Measurements from ENCODE around the gene ETS1.

ETS1 gene

GRCh38 chr11:128477278-128477677 is 110.1 kb downstream of the ETS1 start:
- DNase-seq: no peak

- DNase-seq: no peak
Observed at GRCh38 chr11:128476729-128477128, 110.6 kb downstream of the ETS1 start.

DNA sequence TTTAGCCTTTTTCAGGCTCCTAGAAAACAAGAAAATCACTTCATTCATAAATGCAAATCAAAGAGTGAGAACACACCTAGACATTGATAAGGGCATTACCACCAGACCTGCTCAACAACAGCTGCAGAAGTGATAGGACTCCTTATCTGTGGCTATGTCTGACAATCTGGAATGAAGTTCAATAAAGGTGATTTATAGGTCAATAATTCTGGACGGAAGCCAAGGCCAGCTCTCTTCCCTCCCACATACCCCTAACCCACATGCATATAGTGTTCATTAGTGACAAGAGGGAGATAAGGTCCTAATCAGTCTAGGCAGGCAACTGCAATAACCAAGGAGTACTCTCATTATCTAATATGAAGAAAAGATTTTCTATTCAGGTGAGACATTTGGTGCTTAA is 111.3 kb downstream of the ETS1 start:
- no peak for DNase-seq

DNA sequence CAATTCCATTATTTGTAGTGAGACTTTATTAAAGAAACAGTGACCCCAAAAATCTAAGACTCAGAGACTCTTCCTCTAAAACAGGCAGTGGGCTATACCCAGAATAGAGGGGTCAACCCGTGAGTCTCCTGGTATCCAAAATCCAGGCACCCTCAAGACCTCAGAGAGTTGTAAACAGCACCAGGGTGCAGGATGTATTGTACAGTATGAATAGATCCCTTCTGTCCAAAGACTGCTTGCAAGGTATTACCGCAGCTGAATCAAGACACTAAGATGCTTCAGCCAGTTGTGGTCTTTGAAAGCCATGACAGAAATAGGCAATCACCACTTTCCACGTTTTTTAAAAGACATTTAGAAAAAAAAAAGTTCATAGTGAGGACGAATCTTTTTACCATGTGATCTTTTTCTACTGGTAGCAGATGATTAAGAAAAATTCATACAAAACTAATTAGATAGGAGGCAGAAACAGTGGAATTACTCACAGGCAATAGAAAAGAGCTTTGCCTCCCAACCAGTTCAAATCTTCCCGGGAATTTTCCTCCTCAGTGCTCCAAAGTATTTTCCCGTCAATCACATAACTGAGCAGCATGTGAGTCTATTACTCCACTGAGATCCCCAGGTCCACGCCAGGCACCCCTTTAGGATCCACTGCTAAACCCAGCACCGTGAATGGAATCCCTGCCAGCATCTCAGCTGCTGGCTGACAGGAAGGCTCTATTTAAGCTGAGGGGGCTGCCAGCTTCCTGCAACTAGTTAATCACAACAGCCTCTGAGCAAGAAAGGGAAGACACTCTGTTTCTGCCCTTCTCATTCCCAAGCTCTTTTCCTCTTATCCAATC is 113.1 kb downstream of the ETS1 start:
- no peak for DNase-seq

GRCh38 chr11:128473636-128474035 is 113.7 kb downstream of the ETS1 start:
- DNase-seq: no peak

DNA sequence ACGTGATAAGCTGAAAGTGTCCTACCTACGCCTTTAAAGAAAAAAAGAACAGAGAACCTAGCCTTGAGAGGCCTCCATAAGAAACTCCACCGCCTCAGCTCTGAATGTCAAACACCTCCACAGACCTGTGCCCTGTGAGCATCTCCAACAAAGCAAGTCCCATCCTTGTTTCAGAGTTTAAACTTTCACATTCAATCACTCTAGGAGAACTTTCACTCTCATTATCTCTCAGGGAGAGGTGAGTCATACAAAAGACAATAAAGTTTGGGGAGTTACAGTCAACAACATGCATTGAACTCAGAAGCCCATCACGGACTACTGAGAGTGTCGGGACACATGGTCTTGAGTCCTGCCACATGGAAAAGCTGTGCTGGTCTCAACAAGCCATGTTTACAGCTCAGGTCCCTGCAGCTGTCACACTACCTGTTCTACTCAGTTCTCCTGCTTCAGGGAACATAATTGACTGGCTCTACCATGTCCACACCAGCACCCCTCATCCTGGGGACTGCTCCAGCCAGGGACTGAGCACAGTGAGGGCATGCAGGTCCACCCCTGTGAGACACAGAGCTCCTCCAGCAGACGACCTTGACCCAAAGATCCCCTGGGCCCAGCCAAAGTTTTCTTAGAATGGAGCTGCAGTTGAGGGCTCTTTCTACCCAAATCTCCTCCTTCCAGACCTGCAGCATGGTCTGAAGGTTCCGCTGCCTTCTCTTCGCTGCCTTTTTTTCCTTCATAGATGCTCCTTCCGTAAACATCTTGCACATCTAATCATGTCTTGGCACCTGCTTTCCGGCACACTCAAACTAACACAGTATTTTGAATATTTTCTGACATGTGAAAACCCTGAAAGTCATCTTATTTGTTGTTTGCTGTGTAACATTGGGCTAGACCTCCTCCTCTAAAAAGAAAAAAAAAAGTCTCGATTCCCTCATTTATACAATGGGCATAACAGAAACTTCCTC is 114.9 kb downstream of the ETS1 start:
- no peak for DNase-seq

DNA sequence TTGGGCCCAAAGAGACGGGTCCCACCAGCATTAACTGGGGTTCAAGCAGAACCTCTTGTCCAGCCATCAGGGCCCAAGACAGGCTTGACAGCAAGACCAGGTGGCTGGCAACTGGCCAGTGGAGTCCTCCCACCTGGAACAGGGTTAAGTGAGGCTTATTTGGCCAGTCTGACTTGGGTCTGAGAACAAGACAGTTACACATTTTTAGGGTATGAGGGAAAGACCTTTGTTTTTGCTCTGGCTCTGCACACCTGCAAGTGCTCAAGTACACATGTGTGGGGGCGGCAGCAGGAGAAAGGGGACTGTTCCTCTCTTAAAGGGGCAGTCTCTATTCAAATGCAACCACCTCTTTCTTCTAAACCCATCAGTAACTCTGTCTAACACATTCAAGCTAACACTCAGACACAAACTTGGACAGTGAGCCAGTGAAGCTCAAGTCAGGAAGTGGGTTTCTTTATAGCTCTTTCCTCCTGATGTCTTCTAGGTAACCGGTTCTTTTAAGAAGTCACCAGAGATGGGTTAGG is 116.2 kb downstream of the ETS1 start:
- DNase-seq: no peak

- no peak for DNase-seq
Observed at GRCh38 chr11:128470081-128470480, 117.3 kb downstream of the ETS1 start.

DNA sequence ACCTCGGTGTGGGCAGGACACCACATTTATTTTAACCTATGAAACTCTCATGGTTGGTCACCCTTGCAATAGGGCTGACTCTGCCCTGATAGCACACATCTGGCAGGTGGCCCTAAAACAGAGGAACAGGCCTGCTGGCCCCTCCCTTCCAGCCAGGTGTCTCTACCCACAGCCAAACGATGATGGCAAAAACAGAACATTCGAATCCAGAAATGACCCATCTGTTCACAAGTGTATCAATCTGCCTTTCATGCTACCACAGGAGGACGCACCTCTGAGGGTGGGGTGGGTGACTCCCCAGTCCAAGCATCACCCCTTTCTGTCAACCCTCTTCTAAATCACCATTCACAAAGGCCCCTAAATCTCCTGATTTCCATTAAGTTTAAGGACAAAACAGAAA is 118.1 kb downstream of the ETS1 start:
- DNase-seq: no peak

DNA sequence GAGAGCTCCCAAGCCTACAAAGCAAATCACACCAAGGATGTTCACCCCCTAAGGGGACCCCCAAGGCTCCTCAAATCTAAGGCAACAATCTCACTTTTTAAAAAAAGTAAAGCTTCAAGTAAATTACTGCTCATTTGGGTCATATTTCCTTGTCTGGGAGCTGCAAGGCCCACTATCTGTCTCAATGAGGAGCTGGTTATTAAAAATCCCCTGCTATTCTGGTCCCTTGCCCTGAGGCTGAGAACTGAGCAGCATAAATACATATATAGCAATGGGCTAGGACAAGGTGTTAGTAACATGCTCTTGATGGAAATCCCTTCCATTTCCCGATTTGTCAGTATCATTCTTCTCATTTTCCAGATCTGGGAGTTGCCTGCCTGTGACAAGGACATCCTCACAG is 119.2 kb downstream of the ETS1 start:
- no peak for DNase-seq

DNA sequence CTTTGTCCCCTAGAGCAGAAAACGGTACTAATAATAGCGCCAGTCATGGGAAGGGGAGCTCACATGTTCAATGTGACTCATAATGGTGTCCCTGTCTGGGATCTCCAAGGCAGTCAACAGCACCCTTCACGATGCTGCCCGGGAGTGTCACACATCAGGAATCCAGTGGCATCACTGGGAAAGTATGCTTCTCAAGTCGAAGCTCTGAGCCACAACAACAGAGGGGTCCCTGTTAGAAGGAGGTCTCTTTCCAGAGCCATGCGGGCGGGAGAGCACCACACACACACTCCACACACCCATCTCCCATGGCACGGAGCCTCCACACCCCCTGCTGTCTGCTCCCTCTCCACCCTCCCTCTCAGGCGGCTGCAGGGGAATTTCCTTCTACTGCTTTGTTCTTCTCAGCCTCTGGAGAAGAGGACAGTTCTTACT is 119.7 kb downstream of the ETS1 start:
- no peak for DNase-seq

DNA sequence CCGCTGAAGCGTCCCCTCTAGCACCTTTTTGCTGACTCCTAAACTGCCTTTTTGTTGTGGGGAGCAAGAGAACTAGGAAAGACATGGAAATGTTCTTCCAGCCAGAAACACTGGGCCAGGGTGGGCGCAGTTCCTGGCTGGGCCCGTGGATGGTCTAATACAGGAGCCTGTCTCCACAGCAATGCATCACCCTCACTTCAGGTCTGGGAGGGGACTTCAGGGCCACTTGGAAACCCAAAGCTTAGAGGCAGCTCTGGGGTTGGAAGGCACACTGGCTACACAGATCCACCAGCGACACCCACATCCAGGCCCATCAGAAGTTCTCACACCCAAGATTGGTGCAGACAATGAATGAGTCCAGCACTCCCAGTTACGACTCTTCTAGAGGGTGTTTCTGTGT is 120.3 kb downstream of the ETS1 start:
- no peak for DNase-seq

GRCh38 chr11:128465946-128466705 is 121.2 kb downstream of the ETS1 start:
- no peak for DNase-seq

- no peak for DNase-seq
Observed at GRCh38 chr11:128465531-128465930, 121.8 kb downstream of the ETS1 start.

DNA sequence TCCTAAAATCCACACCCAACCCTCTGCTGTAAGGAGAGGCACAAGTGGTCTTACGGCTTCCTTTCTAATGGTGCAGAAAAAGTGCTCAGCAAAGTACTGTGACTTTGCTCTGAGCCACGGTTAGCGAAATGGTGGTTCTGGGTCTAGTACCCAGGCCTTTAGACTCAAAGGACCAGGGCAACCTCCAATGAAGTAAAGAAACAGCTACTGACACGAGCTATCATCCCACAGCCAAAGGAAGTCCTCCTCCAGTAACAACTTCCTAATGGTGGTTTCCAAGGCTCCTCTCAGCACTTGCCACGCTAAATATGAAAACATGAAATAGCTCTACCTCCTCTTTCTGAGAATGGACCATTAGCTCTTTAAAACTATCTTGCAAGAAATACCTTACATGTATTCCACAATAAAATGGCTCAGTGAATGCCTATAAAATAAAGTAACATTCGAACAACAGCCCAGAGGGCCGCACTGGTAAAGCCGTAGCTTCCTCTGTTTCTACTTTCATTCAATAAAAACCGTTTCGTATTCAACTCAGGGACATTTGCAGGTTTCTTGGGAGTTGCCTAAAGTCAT is 122.4 kb downstream of the ETS1 start:
- DNase-seq: no peak

GRCh38 chr11:128463979-128464378 is 123.4 kb downstream of the ETS1 start:
- DNase-seq: no peak

DNA sequence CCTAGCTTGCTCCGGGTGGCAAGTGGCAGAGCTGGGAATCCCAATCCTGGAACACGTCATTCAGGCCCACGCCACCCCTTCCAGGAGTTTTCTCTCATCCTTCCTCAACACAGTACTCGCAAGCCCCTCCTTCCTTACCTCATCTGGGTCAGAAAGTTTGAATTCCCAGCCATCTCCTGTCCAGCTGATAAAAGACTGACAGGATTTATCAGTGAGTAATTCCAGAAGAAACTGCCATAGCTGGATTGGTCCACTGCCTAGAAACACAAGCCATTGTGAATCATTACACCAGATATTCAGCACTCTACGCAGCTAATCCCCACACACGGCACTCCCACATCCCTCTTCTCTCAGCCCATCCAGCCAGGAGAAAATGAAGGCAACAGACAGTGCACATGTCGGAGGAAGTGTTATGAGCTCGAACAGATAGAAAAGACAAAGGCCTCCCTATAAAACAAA is 124.0 kb downstream of the ETS1 start:
- no peak for DNase-seq

GRCh38 chr11:128462922-128463321 is 124.4 kb downstream of the ETS1 start:
- no peak for DNase-seq

GRCh38 chr11:128462189-128462588 is 125.2 kb downstream of the ETS1 start:
- DNase-seq: no peak

- DNase-seq: no peak
Observed at GRCh38 chr11:128458321-128458720, 129.0 kb downstream of the ETS1 start.

GRCh38 chr11:128457874-128458273 is 129.5 kb downstream of the ETS1 start:
- DNase-seq: no peak

GRCh38 chr11:128456566-128457268 is 130.6 kb downstream of the ETS1 start:
- DNase-seq: no peak

Measured in NCI-H446 treated with DMSO at 0.1 percent for 48 hours (cell line).